Panc1 (cell line): ENCODE results near the gene PARP4.

Source experiments
- CTCF ChIP-seq: fragments of 450-650 bp; IDR thresholded peaks from 2 replicates; pipeline ENCODE4 v1.5.1; 2017; ENCODE audit warnings: mild to moderate bottlenecking
- POLR2AphosphoS5 ChIP-seq: IDR thresholded peaks from 2 replicates; pipeline ENCODE4 v1.6.1; 2012; ENCODE audit warnings: mild to moderate bottlenecking, low read depth, low read length, moderate library complexity
- TF ChIP-seq, protein P1 (sequence below), 2 experiments: IDR thresholded peaks; 2 replicates each; pipeline ENCODE4 v1.6.1; 2011 to 2012; ENCODE audit warnings: low read depth in 2 of 2, control low read depth in 1 of 2, low read length in 1 of 2, mild to moderate bottlenecking in 1 of 2, moderate library complexity in 1 of 2; ENCODE audit not compliant: insufficient read depth in 1 of 2

- TF ChIP-seq CTCF (no peak), POLR2AphosphoS5 (no peak)
- TF ChIP-seq, protein P1, sequence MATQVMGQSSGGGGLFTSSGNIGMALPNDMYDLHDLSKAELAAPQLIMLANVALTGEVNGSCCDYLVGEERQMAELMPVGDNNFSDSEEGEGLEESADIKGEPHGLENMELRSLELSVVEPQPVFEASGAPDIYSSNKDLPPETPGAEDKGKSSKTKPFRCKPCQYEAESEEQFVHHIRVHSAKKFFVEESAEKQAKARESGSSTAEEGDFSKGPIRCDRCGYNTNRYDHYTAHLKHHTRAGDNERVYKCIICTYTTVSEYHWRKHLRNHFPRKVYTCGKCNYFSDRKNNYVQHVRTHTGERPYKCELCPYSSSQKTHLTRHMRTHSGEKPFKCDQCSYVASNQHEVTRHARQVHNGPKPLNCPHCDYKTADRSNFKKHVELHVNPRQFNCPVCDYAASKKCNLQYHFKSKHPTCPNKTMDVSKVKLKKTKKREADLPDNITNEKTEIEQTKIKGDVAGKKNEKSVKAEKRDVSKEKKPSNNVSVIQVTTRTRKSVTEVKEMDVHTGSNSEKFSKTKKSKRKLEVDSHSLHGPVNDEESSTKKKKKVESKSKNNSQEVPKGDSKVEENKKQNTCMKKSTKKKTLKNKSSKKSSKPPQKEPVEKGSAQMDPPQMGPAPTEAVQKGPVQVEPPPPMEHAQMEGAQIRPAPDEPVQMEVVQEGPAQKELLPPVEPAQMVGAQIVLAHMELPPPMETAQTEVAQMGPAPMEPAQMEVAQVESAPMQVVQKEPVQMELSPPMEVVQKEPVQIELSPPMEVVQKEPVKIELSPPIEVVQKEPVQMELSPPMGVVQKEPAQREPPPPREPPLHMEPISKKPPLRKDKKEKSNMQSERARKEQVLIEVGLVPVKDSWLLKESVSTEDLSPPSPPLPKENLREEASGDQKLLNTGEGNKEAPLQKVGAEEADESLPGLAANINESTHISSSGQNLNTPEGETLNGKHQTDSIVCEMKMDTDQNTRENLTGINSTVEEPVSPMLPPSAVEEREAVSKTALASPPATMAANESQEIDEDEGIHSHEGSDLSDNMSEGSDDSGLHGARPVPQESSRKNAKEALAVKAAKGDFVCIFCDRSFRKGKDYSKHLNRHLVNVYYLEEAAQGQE (IDR thresholded peaks at IDR 0.05; ENCODE audit: insufficient read depth in 1 of 2, low read depth in 2 of 2, low read length in 1 of 2) = no peak
Measured at GRCh38 chr13:24529478-24529877, 16.9 kb upstream of the PARP4 start.
